Left lung (tissue), 10 donors: ENCODE measurements around the gene NXF1. TPM values are rescaled to one million over a fixed set of nuclear protein-coding genes. Genes with fewer than 3 reads are reported as not detected.

Source experiments
- ATAC-seq: fragments of 200-7000 bp; cut with Tn5 transposase; one replicate; pipeline ENCODE4 v1.9.1; 2020; ENCODE audit warnings: moderate library complexity
- DNase-seq, 4 donors: peaks; one replicate each; pipeline ENCODE4 v3.0.0-alpha.2; 2013 to 2020
- H3K27ac ChIP-seq, 2 donors: fragments of 200-600 bp; sonication (generic) in 1 of 2; one replicate each; pipeline versions ENCODE4 v1.5.0 to v1.8.0; 2020 to 2021
- H3K27me3 ChIP-seq, 2 donors: fragments of 200-600 bp; sonication (generic) in 1 of 2; one replicate each; pipeline versions ENCODE4 v1.5.0 to v1.8.0; 2020 to 2021
- H3K36me3 ChIP-seq, 2 donors: fragments of 200-600 bp; sonication (generic) in 1 of 2; one replicate each; pipeline versions ENCODE4 v1.5.0 to v1.8.0; 2020 to 2021
- H3K4me1 ChIP-seq, 2 donors: fragments of 200-600 bp; one replicate each; pipeline ENCODE4 v1.8.0; 2021
- H3K4me3 ChIP-seq, 2 donors: fragments of 200-600 bp; sonication (generic) in 1 of 2; one replicate each; pipeline versions ENCODE4 v1.5.0 to v1.8.0; 2020 to 2021; ENCODE audit warnings: mild to moderate bottlenecking in 1 of 2
- H3K9me3 ChIP-seq, 2 donors: fragments of 200-600 bp; sonication (generic) in 1 of 2; one replicate each; pipeline versions ENCODE4 v1.5.0 to v1.8.0; 2020 to 2021
- CTCF ChIP-seq, 2 donors: fragments of 200-600 bp; sonication (generic) in 1 of 2; IDR thresholded peaks; one replicate each; pipeline versions ENCODE4 v1.5.0 to v1.8.0; 2021; ENCODE audit warnings: antibody characterized with exemption in 2 of 2
- intact Hi-C, 2 donors: fragments of 100-400 bp; cut with DNase I; formaldehyde crosslinking; loops; one replicate each; pipeline versions ENCODE4 v1.11.2 to v1.14.2; 2022
- polyA plus RNA-seq, 6 donors: library from polyadenylated mRNA; unstranded; fragments of 120-200 nt; gene quantifications; one replicate each; pipeline ENCODE4 v1.2.1, GENCODE V29; 2013; ENCODE audit not compliant: insufficient read length in 6 of 6
- total RNA-seq, 2 donors: library from RNA; stranded (reverse); fragmentation: NEBNext Ultra II Directional; extraction: Animal tissue kit (Norgen Biotek cat#: 25700); gene quantifications; one replicate each; pipeline ENCODE4 v1.2.1, GENCODE V29; 2021
- donor health status: DM: no; HTN: yes; CAD: no.
- donor health status: DM: no; HTN: no; CAD: no.

NXF1 gene
- total and polyA plus RNA-seq, 8 donors = 67.8 to 157 (median 128) TPM

- ATAC-seq (no peak), DNase-seq (no peak)
- peaks cover 4 to 39% of the 10 kb centered on the region in 2 donors for H3K36me3 ChIP-seq
- H3K27ac ChIP-seq = no peak overlapping the region
- peak overlapping the region in 1 of 2 donors; percentile 81 for H3K4me3 ChIP-seq
- H3K27me3 ChIP-seq = no peaks in the 10 kb centered on the region
- peaks cover 13 to 57% of the 10 kb centered on the region in 2 donors for H3K4me1 ChIP-seq
- no peaks in the 10 kb centered on the region for H3K9me3 ChIP-seq
- no peak for TF ChIP-seq CTCF (IDR thresholded peaks at IDR 0.05)
- intact Hi-C loops = loop anchor here in 1 of 2 donors (10.0 kb wide), 1 partner anchor 58 kb away; the partner anchor contains the start of gene TMEM223
Measured at GRCh38 chr11:62852523-62853188, 47.4 kb upstream of the NXF1 start.

GRCh38 chr11:62851807-62852522 is 46.7 kb upstream of the NXF1 start:
- no peak for ATAC-seq
- H3K4me3 ChIP-seq = no peak overlapping the region
- no peaks in the 10 kb centered on the region for H3K9me3 ChIP-seq

GRCh38 chr11:62850911-62851806 is 45.9 kb upstream of the NXF1 start:
- peaks cover 4 to 39% of the 10 kb centered on the region in 2 donors for H3K36me3 ChIP-seq
- DNase-seq = no peak
- H3K9me3 ChIP-seq = no peaks in the 10 kb centered on the region
- no peak overlapping the region for H3K4me3 ChIP-seq
- peaks cover 13 to 42% of the 10 kb centered on the region in 2 donors for H3K4me1 ChIP-seq
- peak overlapping the region in 1 of 2 donors; percentile 8 for H3K27ac ChIP-seq
- H3K27me3 ChIP-seq = no peaks in the 10 kb centered on the region
- no peak for TF ChIP-seq CTCF (IDR thresholded peaks at IDR 0.05)
- intact Hi-C loops = loop anchor here in 1 of 2 donors (10.0 kb wide), 1 partner anchor 56 kb away; the partner anchor contains the start of gene TMEM223
- no peak for ATAC-seq

More at GRCh38 chr11:62851807-62852522, 46.7 kb upstream of the NXF1 start:
- Histone ChIP-seq H3K27me3 (no peaks in the 10 kb centered on the region), H3K4me1 (peaks cover 13 to 50% of the 10 kb centered on the region in 2 donors), H3K36me3 (peaks cover 4 to 39% of the 10 kb centered on the region in 2 donors), H3K27ac (peak overlapping the region in 1 of 2 donors; percentile 8)
- no peak for DNase-seq
- TF ChIP-seq CTCF (IDR thresholded peaks at IDR 0.05) = no peak
- intact Hi-C loops = loop anchor here in 1 of 2 donors (10.0 kb wide), 1 partner anchor 57 kb away; the partner anchor contains the start of gene TMEM223

- no peak overlapping the region for H3K4me3 ChIP-seq
- no peaks in the 10 kb centered on the region for H3K27me3 ChIP-seq
- H3K9me3 ChIP-seq = no peaks in the 10 kb centered on the region
- no peak for TF ChIP-seq CTCF (IDR thresholded peaks at IDR 0.05)
- ATAC-seq = no peak
- peaks cover 4 to 18% of the 10 kb centered on the region in 2 donors for H3K36me3 ChIP-seq
- H3K27ac ChIP-seq = no peak overlapping the region
- intact Hi-C loops = no loop called here
- no peak for DNase-seq
- peaks cover 0 to 20% of the 10 kb centered on the region in 2 donors for H3K4me1 ChIP-seq
Measured at GRCh38 chr11:62847767-62848314, 42.6 kb upstream of the NXF1 start.
